Measurements from ENCODE around the gene MGAT5B. TPM values are rescaled to one million over a fixed set of nuclear protein-coding genes. Genes with fewer than 3 reads are reported as not detected.

MGAT5B gene
- total and polyA plus RNA-seq, 9 of the 15 experiments (the other 6 are each of a cell fraction or from before 2014, with no cell fraction given): 0.09 to 0.43 (median 0.18) TPM; not detected in 4

DNA sequence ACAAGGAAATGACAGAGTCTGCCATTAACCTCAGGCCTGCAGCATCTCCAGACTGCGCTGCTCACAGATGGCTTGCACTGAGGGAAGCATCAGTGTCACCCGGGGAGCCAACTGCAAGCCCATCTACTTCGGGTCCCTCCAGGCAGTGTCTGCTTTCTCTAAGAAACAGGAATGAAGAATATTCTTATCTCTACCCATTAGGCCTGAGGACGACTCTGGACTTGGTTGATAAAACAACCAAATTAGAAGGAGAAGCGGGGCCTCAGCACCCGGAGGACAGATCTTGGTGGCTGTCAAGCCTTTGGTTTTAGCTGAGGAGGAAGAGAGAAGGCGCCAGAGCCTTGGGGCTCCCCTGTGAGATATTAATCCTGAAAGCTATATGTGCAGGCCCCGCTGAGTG is 19.5 kb upstream of the MGAT5B start (continued):
- TF ChIP-seq, protein P1, sequence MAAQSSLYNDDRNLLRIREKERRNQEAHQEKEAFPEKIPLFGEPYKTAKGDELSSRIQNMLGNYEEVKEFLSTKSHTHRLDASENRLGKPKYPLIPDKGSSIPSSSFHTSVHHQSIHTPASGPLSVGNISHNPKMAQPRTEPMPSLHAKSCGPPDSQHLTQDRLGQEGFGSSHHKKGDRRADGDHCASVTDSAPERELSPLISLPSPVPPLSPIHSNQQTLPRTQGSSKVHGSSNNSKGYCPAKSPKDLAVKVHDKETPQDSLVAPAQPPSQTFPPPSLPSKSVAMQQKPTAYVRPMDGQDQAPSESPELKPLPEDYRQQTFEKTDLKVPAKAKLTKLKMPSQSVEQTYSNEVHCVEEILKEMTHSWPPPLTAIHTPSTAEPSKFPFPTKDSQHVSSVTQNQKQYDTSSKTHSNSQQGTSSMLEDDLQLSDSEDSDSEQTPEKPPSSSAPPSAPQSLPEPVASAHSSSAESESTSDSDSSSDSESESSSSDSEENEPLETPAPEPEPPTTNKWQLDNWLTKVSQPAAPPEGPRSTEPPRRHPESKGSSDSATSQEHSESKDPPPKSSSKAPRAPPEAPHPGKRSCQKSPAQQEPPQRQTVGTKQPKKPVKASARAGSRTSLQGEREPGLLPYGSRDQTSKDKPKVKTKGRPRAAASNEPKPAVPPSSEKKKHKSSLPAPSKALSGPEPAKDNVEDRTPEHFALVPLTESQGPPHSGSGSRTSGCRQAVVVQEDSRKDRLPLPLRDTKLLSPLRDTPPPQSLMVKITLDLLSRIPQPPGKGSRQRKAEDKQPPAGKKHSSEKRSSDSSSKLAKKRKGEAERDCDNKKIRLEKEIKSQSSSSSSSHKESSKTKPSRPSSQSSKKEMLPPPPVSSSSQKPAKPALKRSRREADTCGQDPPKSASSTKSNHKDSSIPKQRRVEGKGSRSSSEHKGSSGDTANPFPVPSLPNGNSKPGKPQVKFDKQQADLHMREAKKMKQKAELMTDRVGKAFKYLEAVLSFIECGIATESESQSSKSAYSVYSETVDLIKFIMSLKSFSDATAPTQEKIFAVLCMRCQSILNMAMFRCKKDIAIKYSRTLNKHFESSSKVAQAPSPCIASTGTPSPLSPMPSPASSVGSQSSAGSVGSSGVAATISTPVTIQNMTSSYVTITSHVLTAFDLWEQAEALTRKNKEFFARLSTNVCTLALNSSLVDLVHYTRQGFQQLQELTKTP (IDR thresholded peaks at IDR 0.05; ENCODE audit: low read depth in 1 of 2, partially characterized antibody in 2 of 2): no peak
- TF ChIP-seq NFIC (IDR thresholded peaks at IDR 0.05): 0 out of 2 replicates have a peak, but pooled peaks have one; percentile 26
- no peak for TF ChIP-seq SUPT5H (IDR thresholded peaks at IDR 0.05)
- TF ChIP-seq RBM22 (IDR thresholded peaks at IDR 0.05; ENCODE audit: low read depth, low read length, poor library complexity, severe bottlenecking): no peak
- no peak for TF ChIP-seq PPARD (CRISPR knock-in tag; IDR thresholded peaks at IDR 0.05)
- TF ChIP-seq BACH1 (tag; IDR thresholded peaks at IDR 0.05): no peak
- TF ChIP-seq ZNF696 (CRISPR knock-in tag; conservative IDR thresholded peaks at IDR 0.05): no peak
- no peak for TF ChIP-seq U2AF1 (optimal IDR thresholded peaks at IDR 0.05; ENCODE audit: low read depth, low read length)
- TF ChIP-seq BHLHE40 (IDR thresholded peaks at IDR 0.05; ENCODE audit: low read length): no peak
- TF ChIP-seq ZFX (CRISPR knock-in tag; IDR thresholded peaks at IDR 0.05): peak; percentile 42; the same call in 1 of the 2 replicates
- TF ChIP-seq, protein P2, sequence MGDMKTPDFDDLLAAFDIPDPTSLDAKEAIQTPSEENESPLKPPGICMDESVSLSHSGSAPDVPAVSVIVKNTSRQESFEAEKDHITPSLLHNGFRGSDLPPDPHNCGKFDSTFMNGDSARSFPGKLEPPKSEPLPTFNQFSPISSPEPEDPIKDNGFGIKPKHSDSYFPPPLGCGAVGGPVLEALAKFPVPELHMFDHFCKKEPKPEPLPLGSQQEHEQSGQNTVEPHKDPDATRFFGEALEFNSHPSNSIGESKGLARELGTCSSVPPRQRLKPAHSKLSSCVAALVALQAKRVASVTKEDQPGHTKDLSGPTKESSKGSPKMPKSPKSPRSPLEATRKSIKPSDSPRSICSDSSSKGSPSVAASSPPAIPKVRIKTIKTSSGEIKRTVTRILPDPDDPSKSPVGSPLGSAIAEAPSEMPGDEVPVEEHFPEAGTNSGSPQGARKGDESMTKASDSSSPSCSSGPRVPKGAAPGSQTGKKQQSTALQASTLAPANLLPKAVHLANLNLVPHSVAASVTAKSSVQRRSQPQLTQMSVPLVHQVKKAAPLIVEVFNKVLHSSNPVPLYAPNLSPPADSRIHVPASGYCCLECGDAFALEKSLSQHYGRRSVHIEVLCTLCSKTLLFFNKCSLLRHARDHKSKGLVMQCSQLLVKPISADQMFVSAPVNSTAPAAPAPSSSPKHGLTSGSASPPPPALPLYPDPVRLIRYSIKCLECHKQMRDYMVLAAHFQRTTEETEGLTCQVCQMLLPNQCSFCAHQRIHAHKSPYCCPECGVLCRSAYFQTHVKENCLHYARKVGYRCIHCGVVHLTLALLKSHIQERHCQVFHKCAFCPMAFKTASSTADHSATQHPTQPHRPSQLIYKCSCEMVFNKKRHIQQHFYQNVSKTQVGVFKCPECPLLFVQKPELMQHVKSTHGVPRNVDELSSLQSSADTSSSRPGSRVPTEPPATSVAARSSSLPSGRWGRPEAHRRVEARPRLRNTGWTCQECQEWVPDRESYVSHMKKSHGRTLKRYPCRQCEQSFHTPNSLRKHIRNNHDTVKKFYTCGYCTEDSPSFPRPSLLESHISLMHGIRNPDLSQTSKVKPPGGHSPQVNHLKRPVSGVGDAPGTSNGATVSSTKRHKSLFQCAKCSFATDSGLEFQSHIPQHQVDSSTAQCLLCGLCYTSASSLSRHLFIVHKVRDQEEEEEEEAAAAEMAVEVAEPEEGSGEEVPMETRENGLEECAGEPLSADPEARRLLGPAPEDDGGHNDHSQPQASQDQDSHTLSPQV (IDR thresholded peaks at IDR 0.05): no peak
- TF ChIP-seq SOX6 (IDR thresholded peaks at IDR 0.05): peak; percentile 51; the same call in 1 of the 2 replicates
- TF ChIP-seq TFAM (CRISPR knock-in tag; conservative IDR thresholded peaks at IDR 0.05): no peak
- TF ChIP-seq GATAD2A (IDR thresholded peaks at IDR 0.05): no peak
- TF ChIP-seq, protein P3, sequence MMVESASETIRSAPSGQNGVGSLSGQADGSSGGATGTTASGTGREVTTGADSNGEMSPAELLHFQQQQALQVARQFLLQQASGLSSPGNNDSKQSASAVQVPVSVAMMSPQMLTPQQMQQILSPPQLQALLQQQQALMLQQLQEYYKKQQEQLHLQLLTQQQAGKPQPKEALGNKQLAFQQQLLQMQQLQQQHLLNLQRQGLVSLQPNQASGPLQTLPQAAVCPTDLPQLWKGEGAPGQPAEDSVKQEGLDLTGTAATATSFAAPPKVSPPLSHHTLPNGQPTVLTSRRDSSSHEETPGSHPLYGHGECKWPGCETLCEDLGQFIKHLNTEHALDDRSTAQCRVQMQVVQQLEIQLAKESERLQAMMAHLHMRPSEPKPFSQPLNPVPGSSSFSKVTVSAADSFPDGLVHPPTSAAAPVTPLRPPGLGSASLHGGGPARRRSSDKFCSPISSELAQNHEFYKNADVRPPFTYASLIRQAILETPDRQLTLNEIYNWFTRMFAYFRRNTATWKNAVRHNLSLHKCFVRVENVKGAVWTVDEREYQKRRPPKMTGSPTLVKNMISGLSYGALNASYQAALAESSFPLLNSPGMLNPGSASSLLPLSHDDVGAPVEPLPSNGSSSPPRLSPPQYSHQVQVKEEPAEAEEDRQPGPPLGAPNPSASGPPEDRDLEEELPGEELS (CRISPR knock-in tag; IDR thresholded peaks at IDR 0.05; ENCODE audit: borderline replicate concordance): no peak
- peak; percentile 75 for TF ChIP-seq NCOR1 (IDR thresholded peaks at IDR 0.05)
- peak; percentile 82 for TF ChIP-seq GATA2 (CRISPR knock-in tag; IDR thresholded peaks at IDR 0.05)
- no peak for TF ChIP-seq NBN (IDR thresholded peaks at IDR 0.05; ENCODE audit: low read depth)
- TF ChIP-seq, protein P4, sequence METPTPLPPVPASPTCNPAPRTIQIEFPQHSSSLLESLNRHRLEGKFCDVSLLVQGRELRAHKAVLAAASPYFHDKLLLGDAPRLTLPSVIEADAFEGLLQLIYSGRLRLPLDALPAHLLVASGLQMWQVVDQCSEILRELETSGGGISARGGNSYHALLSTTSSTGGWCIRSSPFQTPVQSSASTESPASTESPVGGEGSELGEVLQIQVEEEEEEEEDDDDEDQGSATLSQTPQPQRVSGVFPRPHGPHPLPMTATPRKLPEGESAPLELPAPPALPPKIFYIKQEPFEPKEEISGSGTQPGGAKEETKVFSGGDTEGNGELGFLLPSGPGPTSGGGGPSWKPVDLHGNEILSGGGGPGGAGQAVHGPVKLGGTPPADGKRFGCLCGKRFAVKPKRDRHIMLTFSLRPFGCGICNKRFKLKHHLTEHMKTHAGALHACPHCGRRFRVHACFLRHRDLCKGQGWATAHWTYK (CRISPR knock-in tag; IDR thresholded peaks at IDR 0.05): no peak
